GM21576 (cell line): ENCODE results near the gene PGBD4.

Source experiments
- ATAC-seq: cut with Tn5 transposase; IDR thresholded peaks from one replicate; pipeline ENCODE4 v1.9.1; 2021; ENCODE audit warnings: mild to moderate bottlenecking, moderate library complexity; ENCODE audit not compliant: unreplicated experiment

The PGBD4 gene

GRCh38 chr15:34101366-34102174 lies at the start of gene PGBD4, which contains the start of gene EMC7:
PGBD4 (plus strand) TSS chr15:34102083; CDS start chr15:34102532, 449 bp downstream.
EMC7 (minus strand) TSS chr15:34101862; CDS start chr15:34101839, 23 bp downstream.
- ATAC-seq: peak; percentile 97

- no peak for ATAC-seq
Observed at GRCh38 chr15:34054081-34054707, 47.7 kb upstream of the PGBD4 start.

- no peak for ATAC-seq
Observed at GRCh38 chr15:34055868-34056595, 45.9 kb upstream of the PGBD4 start.

DNA sequence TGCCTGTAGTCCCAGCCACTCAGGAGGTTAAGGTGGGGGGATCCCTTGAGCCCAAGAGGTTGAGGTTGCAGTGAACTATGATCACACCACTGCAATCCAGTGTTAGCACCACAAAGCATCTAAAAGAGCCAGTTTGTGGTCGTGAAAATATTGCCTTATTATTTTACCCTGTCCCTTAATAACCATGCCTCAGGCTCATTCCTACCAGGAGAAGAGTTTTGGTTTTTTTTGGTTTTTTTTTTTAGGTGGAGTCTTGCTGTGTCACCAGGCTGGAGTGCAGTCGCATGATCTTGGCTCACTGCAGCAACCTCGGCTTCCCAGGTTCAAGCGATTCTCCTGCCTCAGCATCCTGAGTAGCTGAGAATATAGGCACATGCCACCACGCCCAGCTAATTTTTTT lies 45.0 kb upstream of the PGBD4 start:
- ATAC-seq: no peak

DNA sequence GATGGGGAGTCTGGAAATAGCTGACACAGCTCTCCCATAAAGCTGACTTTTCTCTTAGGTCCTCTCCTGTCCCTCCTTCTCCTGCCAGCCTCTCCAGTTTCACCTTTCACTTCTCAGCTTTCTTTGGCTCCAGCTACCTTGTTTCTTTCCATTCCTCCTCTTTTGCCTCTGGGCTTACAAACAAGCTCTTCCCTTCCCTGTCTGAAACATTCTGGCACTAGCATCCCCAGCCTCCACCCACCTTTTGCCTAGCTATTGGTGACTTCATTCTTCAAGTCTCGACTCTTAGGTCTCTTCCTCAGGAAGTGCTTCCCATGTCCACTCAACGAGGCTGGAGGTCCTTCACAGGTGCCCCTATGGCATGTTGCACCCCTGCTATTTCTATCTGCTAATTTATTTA lies 42.4 kb upstream of the PGBD4 start:
- ATAC-seq: no peak

DNA sequence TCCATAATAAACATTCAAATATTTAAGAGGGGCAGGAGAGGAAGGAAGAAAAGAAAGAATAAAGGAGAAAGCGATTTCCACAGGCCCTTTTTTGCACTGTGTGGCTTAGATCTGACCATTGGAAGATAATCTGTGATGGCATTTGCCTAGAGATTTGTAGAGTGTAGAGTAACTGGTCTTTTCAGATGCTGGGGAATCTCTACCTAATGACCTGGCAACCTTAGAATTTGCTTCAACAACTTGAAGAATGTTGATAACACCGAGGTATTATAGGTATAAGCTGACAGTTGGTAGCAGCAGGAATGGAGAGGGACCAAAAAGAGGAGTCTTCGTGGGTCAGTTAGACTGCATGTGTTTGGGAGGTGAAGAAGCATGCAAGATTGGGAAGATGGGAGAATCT lies 41.9 kb upstream of the PGBD4 start:
- no peak for ATAC-seq

GRCh38 chr15:34064438-34064837 lies 37.4 kb upstream of the PGBD4 start:
- no peak for ATAC-seq

DNA sequence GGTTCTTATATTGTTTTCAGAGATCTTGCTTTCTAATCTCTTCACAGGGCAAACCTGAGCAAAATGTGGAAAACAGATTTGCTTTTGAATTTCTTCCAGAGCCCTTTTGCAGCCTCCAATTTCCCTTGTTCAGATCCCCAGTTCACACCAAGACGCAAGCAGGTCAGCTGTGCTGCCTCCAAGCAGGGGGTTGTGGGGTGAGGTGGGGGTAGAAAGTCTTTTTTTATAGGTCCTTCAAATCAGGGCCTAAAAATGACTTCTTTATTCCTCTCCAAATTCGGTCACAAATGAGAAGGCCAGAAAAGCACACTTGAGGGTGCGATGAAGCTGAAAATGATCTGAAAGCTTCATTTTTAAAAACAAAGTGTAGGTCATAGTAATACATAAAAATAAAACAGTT lies 36.6 kb upstream of the PGBD4 start:
- ATAC-seq: no peak

DNA sequence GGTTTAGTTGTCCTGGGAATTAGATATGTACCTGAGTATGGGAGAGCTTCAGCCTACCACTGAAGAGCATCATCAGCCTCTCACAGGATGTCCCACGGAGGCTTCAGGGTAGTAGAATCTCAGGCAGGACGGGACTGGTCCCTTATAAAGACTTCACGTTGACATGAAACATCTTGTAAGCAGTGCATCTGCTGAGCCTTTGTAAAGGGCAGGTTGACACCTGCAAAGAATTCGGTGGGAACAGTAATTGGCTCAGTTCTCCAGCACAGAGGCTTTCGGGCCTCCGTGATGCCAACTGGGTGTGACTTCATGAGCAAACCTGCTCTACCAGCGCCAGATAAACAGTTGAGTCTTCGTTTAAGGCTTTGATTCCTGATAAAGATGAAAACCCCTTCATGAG lies 35.9 kb upstream of the PGBD4 start:
- no peak for ATAC-seq

DNA sequence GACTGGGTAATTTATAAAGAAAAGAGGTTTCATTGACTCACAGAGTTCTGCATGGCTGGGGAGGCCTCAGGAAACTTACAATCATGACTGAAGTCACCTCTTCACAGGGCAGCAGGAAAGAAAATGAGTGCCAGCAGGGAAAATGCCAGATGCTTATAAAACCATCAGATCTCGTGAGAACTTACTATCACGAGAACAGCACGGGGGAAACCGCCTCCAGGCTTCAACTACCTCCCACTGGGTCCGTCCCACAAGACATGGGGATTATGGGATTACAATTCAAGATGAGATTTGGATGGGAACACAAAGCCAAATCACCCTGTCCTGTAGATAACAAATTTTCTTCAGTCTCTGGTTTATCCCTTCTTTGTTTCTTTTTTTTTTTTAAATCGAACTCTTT lies 31.9 kb upstream of the PGBD4 start:
- no peak for ATAC-seq

- no peak for ATAC-seq
Observed at GRCh38 chr15:34076785-34077184, 25.1 kb upstream of the PGBD4 start.

DNA sequence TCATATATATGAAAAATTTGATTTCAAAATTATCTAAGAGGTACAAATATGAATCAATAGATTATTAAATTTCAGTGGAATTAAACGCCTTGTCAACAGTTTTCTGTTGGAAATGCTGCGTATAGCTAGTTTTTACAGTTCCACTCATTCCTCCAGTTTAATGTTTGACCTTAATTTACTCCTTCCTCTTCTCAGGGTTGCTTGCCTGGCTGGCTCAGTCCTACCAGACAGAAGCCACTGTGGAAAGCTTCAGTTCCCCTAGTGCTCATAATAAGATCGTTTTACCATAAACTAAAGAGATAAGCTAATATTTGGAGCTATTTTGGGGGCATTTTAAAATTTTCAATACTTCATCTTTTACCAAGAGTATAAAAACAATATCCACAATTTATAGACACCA lies 23.0 kb upstream of the PGBD4 start:
- no peak for ATAC-seq

- no peak for ATAC-seq
Observed at GRCh38 chr15:34079904-34080303, 22.0 kb upstream of the PGBD4 start.

GRCh38 chr15:34084086-34084485 lies 17.8 kb upstream of the PGBD4 start:
- ATAC-seq: no peak

- no peak for ATAC-seq
Observed at GRCh38 chr15:34085746-34086145, 16.1 kb upstream of the PGBD4 start.

DNA sequence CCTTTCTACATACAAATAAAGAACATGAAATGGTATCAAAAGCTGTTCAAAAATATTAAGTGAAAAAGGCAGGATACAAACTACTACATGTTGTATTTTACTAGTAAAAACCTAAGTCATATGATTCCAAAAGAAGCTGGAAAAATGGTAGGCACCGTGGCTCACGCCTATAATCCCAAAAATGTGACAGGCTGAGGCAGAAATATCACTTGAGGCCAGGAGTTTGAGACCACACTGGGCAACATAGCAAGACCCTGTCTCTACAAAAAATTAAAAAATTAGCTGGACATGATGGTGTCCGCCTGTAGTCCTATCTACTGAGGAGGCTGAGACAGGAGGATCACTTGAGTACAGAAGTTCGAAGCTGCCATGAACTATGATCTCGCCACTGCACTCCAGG lies 2.0 kb upstream of the PGBD4 start:
- ATAC-seq: no peak

- no peak for ATAC-seq
Observed at GRCh38 chr15:34102175-34102925, 467 bp downstream of the PGBD4 start.

DNA sequence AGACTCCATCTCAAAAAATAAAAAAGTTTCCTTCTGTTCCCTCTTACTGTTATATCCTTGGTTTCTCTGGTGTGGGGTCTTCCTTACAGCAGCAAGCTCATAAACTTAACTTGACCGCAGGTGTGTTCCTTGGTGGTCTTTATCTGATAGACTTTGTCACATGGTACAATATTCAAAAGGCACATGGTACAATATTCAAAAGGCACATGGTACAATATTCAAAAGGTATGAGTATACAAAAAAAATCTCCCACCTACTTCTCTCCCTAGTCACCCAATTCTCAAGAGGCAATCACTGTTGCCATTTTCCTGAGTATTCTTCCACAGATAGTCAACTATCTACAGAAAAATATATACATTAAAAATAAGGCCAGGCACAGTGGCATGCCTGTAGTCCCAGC lies 4.5 kb downstream of the PGBD4 start:
- no peak for ATAC-seq

DNA sequence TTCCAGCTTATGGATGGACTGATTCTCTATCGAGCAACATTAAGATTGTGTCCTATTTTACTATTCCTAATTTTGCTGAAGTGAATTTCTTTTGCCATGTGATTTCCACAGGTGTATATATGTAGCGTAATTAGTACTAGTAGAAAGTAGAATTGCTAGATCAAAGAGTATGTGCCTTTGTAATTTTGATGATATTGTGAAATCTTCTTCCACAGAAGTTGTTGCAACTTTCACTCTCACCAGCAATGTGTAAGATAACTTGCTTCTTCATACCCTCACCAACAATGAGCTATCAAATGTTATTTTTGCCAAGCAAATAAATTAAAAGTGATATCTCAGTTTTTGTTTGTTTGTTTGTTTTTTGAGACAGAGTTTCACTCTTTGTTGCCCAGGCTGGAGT lies 5.4 kb downstream of the PGBD4 start:
- ATAC-seq: no peak

DNA sequence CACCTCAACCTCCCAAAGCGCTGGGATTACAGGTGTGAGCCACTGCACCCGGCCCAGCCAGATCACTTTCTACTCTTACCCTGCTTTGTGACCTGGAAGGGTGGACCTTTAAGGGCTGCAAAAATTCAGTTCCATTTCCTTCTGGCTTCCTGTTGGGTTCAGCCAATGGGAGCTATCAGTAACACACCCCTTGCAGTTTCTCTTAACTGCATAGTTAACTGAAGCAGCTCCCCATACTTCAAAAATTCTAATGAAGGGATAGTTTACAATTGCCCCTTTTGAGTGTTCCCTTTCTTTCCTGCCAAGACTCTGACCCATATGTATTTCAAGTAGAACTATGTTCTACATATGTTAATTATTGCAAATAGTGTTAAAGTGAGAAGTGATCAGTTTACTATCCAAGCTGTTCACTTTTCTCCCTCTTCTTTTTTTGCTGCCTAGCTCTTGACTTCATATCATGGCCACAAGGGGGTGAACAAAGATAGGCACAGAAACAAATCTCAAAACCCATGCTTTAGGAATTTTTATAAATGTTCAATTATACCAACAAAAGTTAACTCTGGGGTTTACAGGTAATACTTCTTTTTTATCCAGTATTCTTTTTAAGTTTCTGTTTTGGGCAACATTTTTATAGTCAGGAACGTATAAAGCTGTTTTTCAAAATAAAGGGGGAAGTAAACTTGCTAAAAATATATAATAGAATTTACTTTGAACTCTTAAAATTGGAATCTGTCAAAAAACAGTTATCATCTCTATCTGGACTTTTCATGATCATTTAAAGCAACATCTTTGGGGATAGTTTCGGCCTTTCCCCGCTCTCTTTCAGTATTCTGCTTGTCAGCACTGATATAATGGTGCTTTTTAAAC lies 8.1 kb downstream of the PGBD4 start:
- ATAC-seq: no peak
